WTC11 (cell line): Measurements from ENCODE around the gene TRIM25. TPM values are rescaled to one million over a fixed set of nuclear protein-coding genes. Genes with fewer than 3 reads are reported as not detected.

Experiments
- CTCF ChIP-seq: fragments of 200-600 bp; IDR thresholded peaks from 2 replicates; pipeline ENCODE4 v1.8.0; 2022; ENCODE audit warnings: antibody characterized with exemption
- E2F1 ChIP-seq: sonication (generic); formaldehyde crosslinking; IDR thresholded peaks from 2 replicates; pipeline ENCODE4 v1.8.0; 2022; ENCODE audit warnings: mild to moderate bottlenecking, missing genetic modification reagents
- ELF4 ChIP-seq: sonication (generic); formaldehyde crosslinking; IDR thresholded peaks from 2 replicates; pipeline ENCODE4 v1.8.1; 2022; ENCODE audit warnings: low read depth, mild to moderate bottlenecking, moderate library complexity, missing genetic modification reagents
- EMX1 ChIP-seq: fragments of 250-450 bp; sonication (Bioruptor Pico); IDR thresholded peaks from 2 replicates; pipeline ENCODE4 v1.8.0; 2021; ENCODE audit warnings: mild to moderate bottlenecking
- GABPB1 ChIP-seq: sonication (generic); formaldehyde crosslinking; IDR thresholded peaks from 2 replicates; pipeline ENCODE4 v1.8.1; 2023; ENCODE audit warnings: mild to moderate bottlenecking, missing genetic modification reagents
- MAX ChIP-seq: sonication (generic); formaldehyde crosslinking; IDR thresholded peaks from 2 replicates; pipeline ENCODE4 v1.8.0; 2022; ENCODE audit warnings: mild to moderate bottlenecking, missing genetic modification reagents
- MXD4 ChIP-seq: fragments of 250-450 bp; sonication (Bioruptor Pico); IDR thresholded peaks from 2 replicates; pipeline ENCODE4 v1.8.0; 2021; ENCODE audit warnings: mild to moderate bottlenecking, moderate library complexity, borderline replicate concordance
- NR2C2 ChIP-seq: sonication (generic); formaldehyde crosslinking; IDR thresholded peaks from 2 replicates; pipeline ENCODE4 v1.8.0; 2022; ENCODE audit warnings: mild to moderate bottlenecking, missing genetic modification reagents
- NR3C1 ChIP-seq: sonication (generic); formaldehyde crosslinking; conservative IDR thresholded peaks from 2 replicates; pipeline ENCODE4 v1.8.1; 2023; ENCODE audit warnings: low read depth, mild to moderate bottlenecking, missing genetic modification reagents
- OVOL2 ChIP-seq: fragments of 250-450 bp; sonication (Bioruptor Pico); IDR thresholded peaks from 2 replicates; pipeline ENCODE4 v1.9.0; 2021; ENCODE audit warnings: mild to moderate bottlenecking, borderline replicate concordance
- PRDM15 ChIP-seq: sonication (generic); formaldehyde crosslinking; IDR thresholded peaks from 2 replicates; pipeline ENCODE4 v1.8.0; 2022; ENCODE audit warnings: missing genetic modification reagents
- PREB ChIP-seq: sonication (generic); formaldehyde crosslinking; IDR thresholded peaks from 2 replicates; pipeline ENCODE4 v1.8.1; 2022; ENCODE audit warnings: mild to moderate bottlenecking, missing genetic modification reagents, moderate library complexity, borderline replicate concordance
- RELA ChIP-seq: sonication (generic); formaldehyde crosslinking; IDR thresholded peaks from 2 replicates; pipeline ENCODE4 v1.8.1; 2022; ENCODE audit warnings: missing genetic modification reagents, mild to moderate bottlenecking, borderline replicate concordance
- TEAD1 ChIP-seq: sonication (generic); formaldehyde crosslinking; IDR thresholded peaks from 2 replicates; pipeline ENCODE4 v1.8.0; 2022; ENCODE audit warnings: mild to moderate bottlenecking, missing genetic modification reagents
- ZBTB43 ChIP-seq: sonication (generic); formaldehyde crosslinking; IDR thresholded peaks from 2 replicates; pipeline ENCODE4 v1.8.1; 2023; ENCODE audit warnings: mild to moderate bottlenecking, missing genetic modification reagents
- ZNF317 ChIP-seq: sonication (generic); formaldehyde crosslinking; IDR thresholded peaks from 2 replicates; pipeline ENCODE4 v1.8.1; 2023; ENCODE audit warnings: low read depth, mild to moderate bottlenecking, moderate library complexity, missing genetic modification reagents, borderline replicate concordance
- ZNF396 ChIP-seq: fragments of 250-450 bp; sonication (Bioruptor Pico); IDR thresholded peaks from 2 replicates; pipeline ENCODE4 v1.8.0; 2021; ENCODE audit warnings: mild to moderate bottlenecking, moderate library complexity, borderline replicate concordance
- ZNF425 ChIP-seq: fragments of 250-450 bp; sonication (Bioruptor Pico); conservative IDR thresholded peaks from 2 replicates; pipeline ENCODE4 v1.9.0; 2021; ENCODE audit warnings: mild to moderate bottlenecking
- ZNF532 ChIP-seq: fragments of 250-450 bp; sonication (Bioruptor Pico); IDR thresholded peaks from 2 replicates; pipeline ENCODE4 v1.9.0; 2021; ENCODE audit warnings: mild to moderate bottlenecking, borderline replicate concordance
- ZNF671 ChIP-seq: fragments of 250-450 bp; sonication (Bioruptor Pico); IDR thresholded peaks from 2 replicates; pipeline ENCODE4 v1.8.0; 2021; ENCODE audit warnings: mild to moderate bottlenecking
- total RNA-seq: library from RNA; stranded (reverse); gene quantifications from 3 replicates; pipeline ENCODE4 v1.2.3, GENCODE V29; 2021

TRIM25 gene
- total RNA-seq, 1 experiment from 2014 or later: 49.0 TPM

- TF ChIP-seq ZNF532 (CRISPR knock-in tag): no peak
- 0 out of 2 replicates have a peak, but pooled peaks have one; percentile 72 for TF ChIP-seq RELA (CRISPR knock-in tag)
- TF ChIP-seq ZBTB43: no peak; the same call in 1 of the 2 replicates
- no peak for TF ChIP-seq ZNF317
- no peak for TF ChIP-seq ELF4 (CRISPR knock-in tag)
- no peak for TF ChIP-seq NR2C2 (CRISPR knock-in tag)
- TF ChIP-seq EMX1: no peak
- peak; percentile 74; the same call in 1 of the 2 replicates for TF ChIP-seq GABPB1
- TF ChIP-seq ZNF425: no peak
- peak; percentile 60; the same call in 1 of the 2 replicates for TF ChIP-seq PREB (CRISPR knock-in tag)
- no peak for TF ChIP-seq NR3C1 (CRISPR knock-in tag)
- peak; percentile 99 for TF ChIP-seq CTCF
- TF ChIP-seq MAX: peak; percentile 79
- no peak for TF ChIP-seq ZNF396 (CRISPR knock-in tag)
- no peak for TF ChIP-seq ZNF671 (CRISPR knock-in tag)
- no peak for TF ChIP-seq PRDM15 (CRISPR knock-in tag)
- TF ChIP-seq OVOL2 (CRISPR knock-in tag): no peak
- no peak for TF ChIP-seq E2F1
- TF ChIP-seq MXD4 (CRISPR knock-in tag): no peak
- peak; percentile 51; the same call in 1 of the 2 replicates for TF ChIP-seq TEAD1 (CRISPR knock-in tag)
- TF ChIP-seq, all 79 proteins: peak for 21
These were observed 47.0 kb upstream of the TRIM25 start, which contains the start of gene COIL (continued) for GRCh38 chr17:56960596-56961538.
